HFFc6 (cell line): ENCODE measurements around the gene DLD. TPM values are rescaled to one million over a fixed set of nuclear protein-coding genes. Genes with fewer than 3 reads are reported as not detected.

Experiments
- DNase-seq: peaks from one replicate; pipeline ENCODE4 v3.0.0-alpha.2; 2018
- H3K27ac Mint-ChIP-seq: 2 replicates; pipeline ENCODE4 v1.8.0; 2020; ENCODE audit warnings: mild to moderate bottlenecking, mixed read lengths
- H3K27me3 Mint-ChIP-seq: 2 replicates; pipeline ENCODE4 v1.8.0; 2021; ENCODE audit warnings: mild to moderate bottlenecking, moderate library complexity, mixed read lengths; ENCODE audit not compliant: insufficient read depth
- H3K36me3 Mint-ChIP-seq: 2 replicates; pipeline ENCODE4 v1.8.0; 2021; ENCODE audit warnings: low read depth, mixed read lengths
- H3K4me1 Mint-ChIP-seq: 2 replicates; pipeline ENCODE4 v1.8.0; 2020; ENCODE audit warnings: low read depth, mixed read lengths
- H3K4me3 Mint-ChIP-seq: 2 replicates; pipeline ENCODE4 v1.8.0; 2020; ENCODE audit warnings: mild to moderate bottlenecking, moderate library complexity, mixed read lengths
- H3K9me3 Mint-ChIP-seq: 2 replicates; pipeline ENCODE4 v1.8.0; 2020; ENCODE audit warnings: mild to moderate bottlenecking, mixed read lengths
- total RNA-seq, 6 experiments: library from RNA; stranded (reverse); fragmentation: NEBNext Ultra II Directional; extraction: Animal tissue kit (Norgen Biotek cat#: 25700); gene quantifications; 2 replicates in 1 of 6; 3 replicates in 5 of 6; pipeline ENCODE4 v1.2.3, GENCODE V29; 2021
- TF ChIP-seq, protein P1 (sequence below): fragments of 200-600 bp; sonication (generic); IDR thresholded peaks from 2 replicates; pipeline ENCODE4 v1.5.0; 2021; ENCODE audit warnings: antibody characterized with exemption, mild to moderate bottlenecking

DLD gene
- total RNA-seq, 6 experiments from 2014 or later: 76.8 to 87.4 (median 82.5) TPM

DNA sequence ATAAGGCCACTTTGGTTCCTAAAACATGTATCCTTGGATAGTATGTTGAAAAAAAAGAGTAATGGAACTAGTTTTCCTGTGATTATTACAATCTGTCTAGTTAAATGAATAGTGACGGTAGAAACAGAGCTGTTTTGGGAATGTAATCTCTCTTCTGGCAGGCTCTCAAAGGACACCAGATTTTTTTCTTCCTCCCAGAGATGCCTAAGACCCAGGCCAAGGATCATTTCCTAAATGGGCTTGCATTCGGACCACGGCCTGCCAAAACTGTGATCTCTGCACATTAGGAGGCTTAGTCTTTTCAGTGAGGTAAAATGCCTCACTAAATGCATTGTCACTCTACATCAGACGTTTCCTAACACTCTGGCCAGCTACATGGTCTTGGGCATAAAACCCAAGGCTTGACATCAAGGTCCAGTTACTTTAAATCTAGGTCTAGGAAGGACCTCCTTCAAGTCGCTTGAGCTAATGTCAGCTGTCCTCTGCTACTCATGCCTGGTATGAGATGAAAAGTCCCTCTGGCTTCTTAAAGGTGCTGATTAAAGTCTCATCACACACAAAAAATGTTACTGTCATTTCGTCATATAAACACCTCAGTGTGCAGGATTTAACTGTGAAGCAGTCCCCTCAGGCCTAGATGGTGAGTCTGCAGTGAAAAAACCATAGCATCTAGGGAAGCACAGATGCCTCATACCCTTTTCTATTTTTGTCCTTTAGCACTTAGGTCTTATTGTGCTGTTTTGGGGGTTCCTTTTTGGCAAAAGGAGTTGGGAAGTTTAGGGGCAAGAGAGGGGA is 47.7 kb downstream of the DLD start:
- H3K27me3 Mint-ChIP-seq: peaks cover 4% of the 10 kb centered on the region; the same call in 1 of the 2 replicates
- H3K4me1 Mint-ChIP-seq: peaks cover 83% of the 10 kb centered on the region

DNA sequence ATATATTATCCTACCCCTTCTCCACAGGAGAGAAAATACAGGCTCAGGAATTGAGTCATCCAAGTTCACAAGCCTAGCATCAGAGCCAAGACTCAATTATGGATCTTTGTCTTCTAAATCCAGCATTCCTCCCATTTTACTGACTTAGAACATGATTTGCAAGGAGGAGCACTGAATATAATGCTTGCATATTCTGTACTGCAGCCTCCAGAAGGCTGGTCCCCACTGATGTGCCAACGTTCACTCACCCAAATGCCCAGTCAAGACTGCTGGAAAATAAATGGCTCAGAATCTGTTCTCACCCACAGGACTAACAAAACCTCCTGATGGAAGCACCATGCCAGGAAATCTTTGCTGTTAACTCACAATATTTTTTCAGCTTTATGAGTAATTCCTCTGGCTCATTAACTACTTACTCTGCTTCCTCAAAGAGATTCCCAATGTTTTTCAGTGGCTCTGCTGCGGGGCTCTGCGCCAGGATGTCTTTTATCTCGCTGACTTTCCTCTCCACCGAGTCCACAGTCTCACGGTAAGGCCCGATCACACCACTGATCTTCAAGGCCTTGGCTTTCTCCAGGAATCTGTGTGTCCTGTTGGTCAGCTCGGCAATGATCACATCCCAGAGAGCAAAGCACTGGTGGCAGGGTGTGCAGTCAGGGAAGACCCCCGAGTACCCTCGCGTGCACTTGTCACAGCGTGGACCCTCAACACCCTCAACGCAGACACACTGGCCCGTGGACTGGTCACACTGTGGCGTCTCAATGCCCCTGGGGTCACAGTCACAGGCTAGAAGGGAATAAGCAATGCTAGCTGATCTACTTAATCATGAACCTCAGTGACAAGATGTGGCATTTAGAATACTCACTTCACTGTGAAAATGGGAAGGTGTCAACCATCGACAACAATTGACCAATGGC is 48.8 kb downstream of the DLD start:
- no peaks in the 10 kb centered on the region for H3K9me3 Mint-ChIP-seq
- TF ChIP-seq, protein P1, sequence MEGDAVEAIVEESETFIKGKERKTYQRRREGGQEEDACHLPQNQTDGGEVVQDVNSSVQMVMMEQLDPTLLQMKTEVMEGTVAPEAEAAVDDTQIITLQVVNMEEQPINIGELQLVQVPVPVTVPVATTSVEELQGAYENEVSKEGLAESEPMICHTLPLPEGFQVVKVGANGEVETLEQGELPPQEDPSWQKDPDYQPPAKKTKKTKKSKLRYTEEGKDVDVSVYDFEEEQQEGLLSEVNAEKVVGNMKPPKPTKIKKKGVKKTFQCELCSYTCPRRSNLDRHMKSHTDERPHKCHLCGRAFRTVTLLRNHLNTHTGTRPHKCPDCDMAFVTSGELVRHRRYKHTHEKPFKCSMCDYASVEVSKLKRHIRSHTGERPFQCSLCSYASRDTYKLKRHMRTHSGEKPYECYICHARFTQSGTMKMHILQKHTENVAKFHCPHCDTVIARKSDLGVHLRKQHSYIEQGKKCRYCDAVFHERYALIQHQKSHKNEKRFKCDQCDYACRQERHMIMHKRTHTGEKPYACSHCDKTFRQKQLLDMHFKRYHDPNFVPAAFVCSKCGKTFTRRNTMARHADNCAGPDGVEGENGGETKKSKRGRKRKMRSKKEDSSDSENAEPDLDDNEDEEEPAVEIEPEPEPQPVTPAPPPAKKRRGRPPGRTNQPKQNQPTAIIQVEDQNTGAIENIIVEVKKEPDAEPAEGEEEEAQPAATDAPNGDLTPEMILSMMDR: no peak
- peaks cover 46% of the 10 kb centered on the region for H3K36me3 Mint-ChIP-seq
- peak; percentile 91 for DNase-seq
- peak overlapping the region; percentile 71 for H3K4me3 Mint-ChIP-seq
- H3K27ac Mint-ChIP-seq: peak overlapping the region; percentile 88
- peaks cover 6% of the 10 kb centered on the region; the same call in 1 of the 2 replicates for H3K27me3 Mint-ChIP-seq
- H3K4me1 Mint-ChIP-seq: peaks cover 71% of the 10 kb centered on the region

More for the DNA sequence above, 47.7 kb downstream of the DLD start:
- peak overlapping the region; percentile 88 for H3K27ac Mint-ChIP-seq
- TF ChIP-seq, protein P1: no peak
- peaks cover 38% of the 10 kb centered on the region for H3K36me3 Mint-ChIP-seq
- peak; percentile 72 for DNase-seq
- no peaks in the 10 kb centered on the region for H3K9me3 Mint-ChIP-seq
- H3K4me3 Mint-ChIP-seq: peak overlapping the region; percentile 71

DNA sequence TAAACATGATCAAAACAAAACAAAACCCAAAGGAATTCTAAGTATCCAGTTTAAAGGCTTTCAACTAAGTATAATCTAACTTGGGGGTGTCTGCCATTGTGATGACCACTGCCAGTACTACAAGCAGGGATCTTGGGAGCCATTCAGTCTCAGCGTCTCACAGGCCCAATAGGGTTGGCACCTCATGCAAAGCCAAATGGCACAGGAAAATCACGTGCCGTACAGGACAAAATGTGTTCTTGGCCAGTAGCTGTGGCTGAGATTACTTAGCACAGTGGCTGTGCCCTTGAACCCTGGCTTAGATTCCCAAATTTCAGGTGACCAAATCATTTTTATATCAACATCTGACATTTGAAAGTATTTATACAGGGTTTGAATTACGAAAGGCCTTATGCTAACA is 50.0 kb downstream of the DLD start:
- Mint-ChIP-seq H3K27ac (peak overlapping the region; percentile 88), H3K9me3 (no peaks in the 10 kb centered on the region), H3K4me1 (peaks cover 68% of the 10 kb centered on the region), H3K4me3 (no peak overlapping the region), H3K36me3 (peaks cover 50% of the 10 kb centered on the region), H3K27me3 (peaks cover 10% of the 10 kb centered on the region; the same call in 1 of the 2 replicates)
- DNase-seq: no peak
- TF ChIP-seq, protein P1: no peak

DNA sequence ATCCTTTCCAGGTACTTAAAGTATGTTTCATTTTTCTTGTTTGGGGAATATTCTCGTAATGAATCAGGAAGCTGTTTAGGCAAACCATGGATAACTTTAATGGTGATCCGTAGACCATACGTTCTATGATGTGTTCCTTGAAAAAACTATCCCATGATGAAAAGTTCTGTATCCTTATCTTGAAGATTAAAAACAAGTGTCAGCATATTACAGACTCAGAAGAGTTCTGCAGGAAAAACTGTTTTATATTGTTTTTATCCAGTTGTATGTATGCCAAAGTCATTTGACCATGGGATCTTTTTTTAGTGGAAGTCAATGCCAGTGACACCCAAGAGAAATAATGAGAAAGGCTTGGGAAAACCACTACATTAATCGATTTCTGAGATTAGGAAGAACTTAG is 52.0 kb downstream of the DLD start:
- no peak for DNase-seq
- peaks cover 15% of the 10 kb centered on the region for H3K27me3 Mint-ChIP-seq
- H3K27ac Mint-ChIP-seq: no peak overlapping the region
- no peak overlapping the region for H3K4me3 Mint-ChIP-seq
- TF ChIP-seq, protein P1: no peak
- H3K4me1 Mint-ChIP-seq: peaks cover 71% of the 10 kb centered on the region
- H3K9me3 Mint-ChIP-seq: no peaks in the 10 kb centered on the region
- peaks cover 57% of the 10 kb centered on the region for H3K36me3 Mint-ChIP-seq

DNA sequence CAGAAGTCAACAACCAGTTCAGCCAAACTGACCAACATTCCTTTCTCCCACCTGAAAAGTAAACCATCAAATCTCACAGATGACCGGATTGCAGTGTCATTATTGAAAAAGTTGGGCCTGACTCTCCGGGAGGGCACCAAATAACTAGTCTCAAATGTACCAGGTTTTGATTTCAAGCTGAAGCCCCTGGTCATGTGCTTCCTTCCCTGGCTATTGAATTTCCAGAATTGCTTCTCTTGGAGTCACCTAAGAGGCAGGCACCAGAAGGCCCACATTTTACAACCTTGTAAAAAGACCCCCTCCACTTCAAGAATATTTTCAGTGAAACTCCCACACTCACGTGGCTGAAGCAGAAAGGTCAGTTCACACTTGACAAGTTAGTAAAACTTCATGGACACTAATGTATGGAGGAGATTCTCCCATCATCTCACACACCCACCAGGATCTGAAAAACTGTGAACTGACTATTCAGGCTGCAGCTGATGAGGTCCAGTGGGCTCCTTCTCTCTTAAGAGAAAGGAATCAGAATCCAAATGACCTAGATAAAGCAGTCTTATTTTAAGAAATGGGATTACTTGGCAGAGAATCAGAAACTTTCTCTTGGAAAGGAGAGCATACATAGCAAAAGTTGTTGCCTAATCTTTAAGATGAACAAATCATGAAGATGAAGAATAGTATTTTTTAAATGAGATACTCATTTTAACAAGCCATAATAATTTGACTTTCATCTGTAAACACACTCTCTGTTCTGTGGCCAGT is 53.6 kb downstream of the DLD start:
- H3K27me3 Mint-ChIP-seq: peaks cover 15% of the 10 kb centered on the region
- peaks cover 71% of the 10 kb centered on the region for H3K4me1 Mint-ChIP-seq
- TF ChIP-seq, protein P1: no peak
- DNase-seq: no peak
- no peak overlapping the region; the same call in 1 of the 2 replicates for H3K27ac Mint-ChIP-seq
- no peak overlapping the region for H3K4me3 Mint-ChIP-seq
- no peaks in the 10 kb centered on the region for H3K9me3 Mint-ChIP-seq
- peaks cover 66% of the 10 kb centered on the region for H3K36me3 Mint-ChIP-seq
